ENCODE results near the gene KASH5.

DNA sequence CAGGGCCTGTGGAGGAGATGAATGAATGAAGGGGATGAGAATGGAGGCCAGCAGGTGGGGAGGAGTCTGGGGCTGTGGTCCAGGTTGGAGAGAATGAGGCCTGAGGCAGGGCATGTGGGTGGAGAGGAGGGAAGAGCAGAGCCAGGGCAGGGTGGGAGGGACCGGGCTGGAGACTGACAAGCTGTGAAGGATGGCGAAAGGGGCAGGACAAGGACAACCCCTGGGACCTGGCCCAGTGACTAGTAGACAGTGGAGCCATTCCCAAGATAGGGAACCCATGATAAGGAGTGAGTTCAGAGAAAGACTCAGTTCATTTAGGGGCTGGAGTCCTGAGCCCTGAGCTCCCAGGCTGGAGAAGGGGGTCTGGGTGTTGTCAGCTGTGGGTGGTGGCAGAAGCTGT, 32.2 kb downstream of the KASH5 start:
- TF ChIP-seq, protein P1, sequence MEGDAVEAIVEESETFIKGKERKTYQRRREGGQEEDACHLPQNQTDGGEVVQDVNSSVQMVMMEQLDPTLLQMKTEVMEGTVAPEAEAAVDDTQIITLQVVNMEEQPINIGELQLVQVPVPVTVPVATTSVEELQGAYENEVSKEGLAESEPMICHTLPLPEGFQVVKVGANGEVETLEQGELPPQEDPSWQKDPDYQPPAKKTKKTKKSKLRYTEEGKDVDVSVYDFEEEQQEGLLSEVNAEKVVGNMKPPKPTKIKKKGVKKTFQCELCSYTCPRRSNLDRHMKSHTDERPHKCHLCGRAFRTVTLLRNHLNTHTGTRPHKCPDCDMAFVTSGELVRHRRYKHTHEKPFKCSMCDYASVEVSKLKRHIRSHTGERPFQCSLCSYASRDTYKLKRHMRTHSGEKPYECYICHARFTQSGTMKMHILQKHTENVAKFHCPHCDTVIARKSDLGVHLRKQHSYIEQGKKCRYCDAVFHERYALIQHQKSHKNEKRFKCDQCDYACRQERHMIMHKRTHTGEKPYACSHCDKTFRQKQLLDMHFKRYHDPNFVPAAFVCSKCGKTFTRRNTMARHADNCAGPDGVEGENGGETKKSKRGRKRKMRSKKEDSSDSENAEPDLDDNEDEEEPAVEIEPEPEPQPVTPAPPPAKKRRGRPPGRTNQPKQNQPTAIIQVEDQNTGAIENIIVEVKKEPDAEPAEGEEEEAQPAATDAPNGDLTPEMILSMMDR (conservative IDR thresholded peaks at IDR 0.05; ENCODE audit: low read length) = no peak
- TF ChIP-seq EZH2phosphoT487 (IDR thresholded peaks at IDR 0.05; ENCODE audit: borderline replicate concordance) = no peak

Measured in Loucy (cell line).